NCI-H1048 (cell line): ENCODE data around the gene LRRC8D.

Source experiments
- DNase-seq: peaks from one replicate; lab custom pipeline; 2025; lab: John Stamatoyannopoulos, UW

LRRC8D gene

GRCh38 chr1:89871768-89872473 is 51.1 kb downstream of the LRRC8D start:
- no peak for DNase-seq

- DNase-seq: no peak
Measured at GRCh38 chr1:89872567-89872966, 51.7 kb downstream of the LRRC8D start.

GRCh38 chr1:89873288-89873687 is 52.5 kb downstream of the LRRC8D start:
- DNase-seq: no peak

GRCh38 chr1:89873770-89874169 is 52.9 kb downstream of the LRRC8D start:
- DNase-seq: no peak

- no peak for DNase-seq
Measured at GRCh38 chr1:89876463-89876862, 55.6 kb downstream of the LRRC8D start.

- no peak for DNase-seq
Measured at GRCh38 chr1:89877756-89878155, 56.9 kb downstream of the LRRC8D start.

- DNase-seq: no peak
Measured at GRCh38 chr1:89878256-89878655, 57.4 kb downstream of the LRRC8D start.

GRCh38 chr1:89880679-89881078 is 59.8 kb downstream of the LRRC8D start:
- DNase-seq: no peak

- DNase-seq: no peak
Measured at GRCh38 chr1:89881415-89882058, 60.7 kb downstream of the LRRC8D start.

GRCh38 chr1:89882348-89883029 is 61.7 kb downstream of the LRRC8D start:
- no peak for DNase-seq

GRCh38 chr1:89883030-89883379 is 62.2 kb downstream of the LRRC8D start:
- no peak for DNase-seq

- DNase-seq: no peak
Measured at GRCh38 chr1:89884718-89885596, 64.1 kb downstream of the LRRC8D start.

- no peak for DNase-seq
Measured at GRCh38 chr1:89887270-89887669, 66.4 kb downstream of the LRRC8D start.

- DNase-seq: no peak
Measured at GRCh38 chr1:89887713-89888112, 66.9 kb downstream of the LRRC8D start.

GRCh38 chr1:89888480-89889322 is 67.9 kb downstream of the LRRC8D start:
- DNase-seq: no peak

- no peak for DNase-seq
Measured at GRCh38 chr1:89889323-89889615, 68.4 kb downstream of the LRRC8D start.

GRCh38 chr1:89890085-89890752 is 69.4 kb downstream of the LRRC8D start:
- DNase-seq: no peak

GRCh38 chr1:89892816-89893215 is 72.0 kb downstream of the LRRC8D start:
- DNase-seq: no peak

- DNase-seq: no peak
Measured at GRCh38 chr1:89894210-89895201, 73.7 kb downstream of the LRRC8D start.
